ENCODE data around the gene PRICKLE4. TPM values are rescaled to one million over a fixed set of nuclear protein-coding genes. Genes with fewer than 3 reads are reported as not detected.
"Not testable (repeated sequence)": the region's sequence is repeated elsewhere in the genome, so short reads cannot be mapped to it uniquely, and the experiment has no call there.

The PRICKLE4 gene
- total RNA-seq, 1 donor from 2014 or later: 4.0 TPM

DNA sequence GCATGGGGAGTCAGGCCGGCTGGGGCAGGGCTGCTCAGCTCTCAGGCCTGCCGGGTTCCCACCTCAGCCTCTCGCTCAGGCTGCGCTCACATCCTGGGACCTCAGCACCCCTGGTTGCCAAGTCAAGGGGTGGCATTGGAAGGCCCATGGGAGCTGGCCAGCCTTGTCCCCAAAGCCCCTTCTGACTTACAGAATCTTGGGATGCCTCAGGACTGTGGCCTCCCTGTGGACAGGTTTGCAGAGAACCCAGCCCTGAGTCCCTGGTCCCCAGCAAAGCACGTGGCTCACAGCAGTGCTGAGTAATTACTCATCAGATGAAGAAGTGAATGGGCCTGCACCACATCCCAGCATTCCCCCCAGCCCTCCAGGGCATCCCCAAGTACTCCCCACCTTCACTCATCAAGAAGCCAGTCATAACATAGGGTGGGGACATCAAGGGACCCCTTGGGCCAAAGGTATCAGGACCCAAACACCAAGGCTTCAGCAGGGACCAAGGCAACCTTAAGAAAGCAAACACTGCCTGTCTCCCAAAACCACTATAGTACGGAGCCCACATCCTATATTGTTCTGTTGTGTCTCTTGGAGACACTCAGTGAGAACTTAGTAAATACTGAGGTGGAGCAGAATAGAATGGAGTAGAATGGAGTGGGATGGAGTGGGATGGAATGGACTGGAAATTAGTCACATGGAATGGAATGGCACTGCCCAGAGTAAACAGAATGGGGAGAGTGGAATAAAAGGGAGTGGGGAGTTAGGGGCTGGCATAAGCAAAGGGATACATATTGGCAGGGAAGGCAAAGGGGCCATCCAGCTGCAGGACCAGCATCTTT lies 37.0 kb upstream of the PRICKLE4 start:
- peak; percentile 9 for DNase-seq
- intact Hi-C loops (cut with DNase I): no loop called here
- no peak for ATAC-seq (ENCODE audit: poor library complexity)

DNA sequence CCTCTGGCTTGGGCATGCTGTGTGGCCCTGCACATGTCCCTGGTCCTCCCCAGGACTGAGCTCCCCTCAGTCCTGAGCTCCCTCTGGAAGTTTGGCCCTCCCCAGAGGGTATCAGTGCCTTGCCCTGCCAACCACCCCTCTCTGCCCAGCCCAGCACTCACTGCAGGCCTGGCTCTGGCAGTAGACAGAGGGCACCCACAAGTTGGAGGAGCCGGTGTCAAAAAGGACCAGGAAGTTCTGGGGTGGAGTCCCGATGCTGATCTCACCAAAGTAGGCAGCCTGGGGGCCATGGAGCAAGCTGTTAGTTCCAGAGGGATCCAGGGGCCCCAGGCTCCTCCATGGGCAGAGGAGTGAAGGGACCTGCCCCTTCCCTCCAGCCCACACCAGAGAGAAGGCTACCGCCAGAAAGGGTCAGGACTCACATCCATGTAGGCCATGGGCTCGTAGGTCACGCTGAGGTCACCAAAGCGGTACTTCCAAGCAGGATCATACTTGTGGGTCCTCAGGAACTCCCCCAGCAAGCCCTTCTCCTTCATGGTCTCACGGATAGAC lies 36.3 kb upstream of the PRICKLE4 start:
- intact Hi-C loops (cut with DNase I): no loop called here
- DNase-seq (peak; percentile 10), ATAC-seq (ENCODE audit: poor library complexity) (no peak)

DNA sequence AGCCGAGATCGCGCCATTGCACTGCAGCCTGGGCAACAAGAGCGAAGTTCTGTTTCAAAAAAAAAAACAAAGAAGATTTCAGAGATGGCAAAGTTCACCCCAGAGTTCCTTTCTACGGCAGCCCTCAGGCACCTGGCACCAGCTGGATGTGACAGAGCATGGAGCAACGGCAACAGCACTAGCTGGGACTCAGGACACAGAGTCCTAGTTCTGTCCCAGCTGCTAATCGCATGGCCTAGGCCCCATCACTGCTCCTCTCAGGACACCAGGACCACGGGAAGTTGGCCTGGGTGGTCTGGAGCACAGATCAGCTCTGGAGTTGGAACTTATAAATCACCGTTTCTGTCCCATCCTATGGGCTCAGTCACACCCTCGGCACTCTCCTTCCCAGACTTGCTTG lies 34.5 kb upstream of the PRICKLE4 start:
- ATAC-seq (ENCODE audit: poor library complexity): no peak
- intact Hi-C loops (cut with DNase I): no loop called here
- DNase-seq: peak; percentile 14

DNA sequence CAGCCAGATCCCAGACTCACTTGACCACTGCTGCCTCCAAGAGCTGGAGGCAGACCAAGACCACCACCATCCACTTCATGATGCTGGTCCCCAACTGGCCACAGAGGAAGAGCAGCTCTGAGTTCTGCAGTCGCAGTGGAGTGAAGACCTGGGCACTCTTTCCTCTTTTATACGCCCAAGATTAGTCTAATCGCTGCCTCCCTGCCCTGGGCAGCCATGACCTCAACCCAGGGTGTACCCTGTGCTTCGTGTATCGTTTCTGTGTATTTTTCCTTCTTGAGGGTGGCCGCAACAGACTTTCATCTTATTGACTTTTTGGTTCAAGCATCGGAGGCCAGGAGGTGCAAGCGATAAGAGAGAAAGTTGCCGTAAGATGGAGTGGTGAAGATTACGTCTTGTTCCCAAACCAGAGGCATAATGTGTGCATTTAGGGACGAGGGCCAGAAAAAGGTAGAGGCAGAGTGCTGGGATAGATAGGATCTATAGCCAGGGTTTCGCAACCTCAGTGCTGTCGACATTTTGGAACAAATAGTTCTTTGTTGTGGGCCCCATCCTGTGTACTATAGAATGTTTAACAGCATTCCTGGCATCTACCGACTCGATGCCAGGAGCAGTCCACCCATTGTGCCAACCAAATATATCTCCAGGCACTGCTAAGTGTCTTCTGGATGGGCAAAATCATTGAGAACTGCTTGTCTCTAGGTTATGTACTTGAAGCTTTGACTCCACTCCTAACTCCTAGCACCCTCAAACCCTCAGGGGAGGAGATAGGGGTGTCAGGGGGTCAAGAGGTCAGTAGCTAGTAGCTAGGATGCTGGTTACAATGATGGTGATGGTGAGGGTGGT lies 33.1 kb upstream of the PRICKLE4 start, which contains the start of gene PGC:
TSS of gene PGC (minus strand) at position 142 of the 846 bp plus-strand sequence. CDS start at position 79, 63 bp downstream.
- intact Hi-C loops (cut with DNase I): no loop called here
- DNase-seq: peak; percentile 1

DNA sequence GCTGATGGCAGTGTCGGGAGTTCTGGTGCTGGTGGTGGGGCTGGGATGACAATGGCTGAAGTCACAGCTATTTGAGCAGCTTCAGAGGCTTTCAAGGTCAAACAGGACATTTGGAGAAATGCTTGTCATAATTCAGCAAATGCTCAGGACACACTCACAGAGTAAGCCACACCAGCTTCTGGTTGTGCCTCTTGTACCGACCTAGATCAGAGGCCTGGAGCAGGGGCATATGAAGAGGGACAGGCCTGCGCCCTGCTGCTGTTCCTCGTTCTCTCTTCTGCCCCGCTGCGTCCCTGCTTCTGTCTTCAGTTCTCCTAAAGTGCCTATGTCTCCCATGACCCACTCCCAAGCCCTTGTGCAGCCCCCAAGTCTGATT lies 32.5 kb upstream of the PRICKLE4 start:
- intact Hi-C loops (cut with DNase I): no loop called here
- ATAC-seq (ENCODE audit: poor library complexity): no peak
- peak; percentile 3 for DNase-seq

More for the DNA sequence above, 33.1 kb upstream of the PRICKLE4 start, which contains the start of gene PGC:
- no peak for ATAC-seq (ENCODE audit: poor library complexity)

DNA sequence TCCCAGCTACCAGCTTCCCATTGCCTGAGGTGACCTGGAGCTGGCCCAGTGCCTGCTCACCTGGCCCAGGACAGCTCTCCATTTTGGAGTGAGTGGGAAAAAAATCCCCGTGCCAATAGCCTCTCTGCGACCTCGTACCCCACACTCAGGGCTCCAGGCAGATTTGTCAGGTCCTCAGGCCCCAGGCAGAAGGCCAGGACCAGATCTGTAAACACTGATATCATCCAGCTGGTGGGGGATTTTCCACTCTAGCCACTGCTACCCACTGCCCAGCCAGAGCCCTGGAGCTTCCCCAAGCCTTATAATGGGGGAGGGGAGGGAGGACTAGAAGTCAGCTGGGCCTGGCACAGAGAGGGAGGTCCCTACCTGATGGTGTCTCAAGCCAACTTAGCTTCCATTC lies 32.0 kb upstream of the PRICKLE4 start:
- DNase-seq (peak; percentile 17), ATAC-seq (ENCODE audit: poor library complexity) (no peak)
- intact Hi-C loops (cut with DNase I): no loop called here

DNA sequence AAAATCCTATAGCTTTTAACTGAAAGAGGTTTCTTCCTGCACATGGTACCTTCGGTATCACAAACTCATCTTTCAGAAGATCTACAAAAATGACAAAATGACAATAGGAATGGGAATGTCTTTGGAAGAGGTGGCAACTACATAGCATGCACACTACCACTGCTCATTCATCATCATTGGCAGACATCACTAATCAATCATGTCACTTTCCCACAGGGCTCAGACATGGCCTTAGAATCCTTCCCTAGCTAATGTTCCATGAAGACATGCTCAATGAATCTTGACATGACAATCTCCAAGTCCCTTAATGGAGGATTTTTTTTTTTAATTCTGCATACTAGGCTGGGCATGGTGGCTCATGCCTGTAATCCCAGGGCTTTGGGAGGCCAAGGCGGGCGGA lies 30.2 kb upstream of the PRICKLE4 start:
- ATAC-seq (ENCODE audit: poor library complexity) (no peak), DNase-seq (no peak)
- intact Hi-C loops (cut with DNase I): no loop called here

DNA sequence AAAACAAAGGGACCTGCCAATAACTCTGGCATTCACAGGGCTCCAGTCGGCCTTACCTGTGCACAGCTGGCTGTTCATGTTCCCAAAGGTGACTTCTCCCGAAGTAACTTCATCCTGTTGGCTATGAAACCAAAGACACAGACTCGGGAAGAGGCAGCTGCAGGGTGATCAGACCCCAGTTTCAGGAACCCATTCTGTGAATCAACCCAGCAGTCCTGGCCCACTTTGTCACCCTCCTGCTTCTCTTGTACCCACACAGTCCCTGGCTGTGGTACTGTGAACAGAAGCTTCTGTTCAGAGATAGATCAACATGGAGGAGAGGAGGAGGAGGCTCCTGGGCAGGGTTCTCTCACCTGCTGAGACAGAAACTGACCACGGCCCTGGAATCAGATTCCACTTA lies 24.7 kb upstream of the PRICKLE4 start:
- intact Hi-C loops (cut with DNase I): no loop called here
- ATAC-seq (ENCODE audit: poor library complexity) (no peak), DNase-seq (no peak)

DNA sequence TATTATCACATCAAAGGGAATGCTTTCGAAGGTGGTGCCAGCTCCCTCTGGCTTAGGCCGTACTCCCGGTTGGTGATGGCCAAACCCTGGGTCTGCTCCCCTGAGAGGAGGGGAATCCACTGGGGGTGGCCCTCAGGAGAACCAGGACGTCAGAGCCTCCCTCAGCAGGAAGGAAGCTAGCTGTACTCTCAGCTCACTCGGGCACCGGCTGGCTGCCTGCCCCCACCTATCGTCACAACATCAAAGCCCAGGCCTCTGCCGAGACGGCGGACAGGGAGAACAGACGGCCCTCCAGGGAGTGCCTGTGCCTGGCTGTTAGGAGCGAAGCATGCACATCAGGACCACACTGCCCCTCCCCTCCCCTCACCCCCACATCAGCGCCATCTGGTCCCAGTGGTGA lies 24.2 kb upstream of the PRICKLE4 start:
- DNase-seq (peak; percentile 30), ATAC-seq (ENCODE audit: poor library complexity) (no peak)
- intact Hi-C loops (cut with DNase I): no loop called here

DNA sequence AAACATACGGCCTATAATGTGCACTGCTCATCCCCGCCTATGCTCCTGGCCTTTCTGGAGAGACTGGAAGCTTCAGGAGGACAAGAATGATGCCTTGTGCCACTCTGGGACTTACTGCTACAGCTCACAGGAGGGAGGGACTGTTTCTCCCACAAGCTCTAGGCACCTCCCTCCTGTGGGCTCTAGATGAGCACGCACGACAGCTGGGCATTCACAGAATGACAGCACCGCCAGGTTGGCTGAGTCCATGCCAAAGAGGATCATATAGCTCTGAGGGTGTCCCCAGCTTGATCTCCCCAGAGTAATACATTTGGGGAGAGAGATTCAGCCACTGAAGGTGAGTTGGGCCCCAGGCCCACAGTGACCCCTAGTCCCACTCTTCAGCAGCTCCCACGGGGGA lies 23.3 kb upstream of the PRICKLE4 start:
- DNase-seq: no peak
- intact Hi-C loops (cut with DNase I): no loop called here
- ATAC-seq (ENCODE audit: poor library complexity): no peak

DNA sequence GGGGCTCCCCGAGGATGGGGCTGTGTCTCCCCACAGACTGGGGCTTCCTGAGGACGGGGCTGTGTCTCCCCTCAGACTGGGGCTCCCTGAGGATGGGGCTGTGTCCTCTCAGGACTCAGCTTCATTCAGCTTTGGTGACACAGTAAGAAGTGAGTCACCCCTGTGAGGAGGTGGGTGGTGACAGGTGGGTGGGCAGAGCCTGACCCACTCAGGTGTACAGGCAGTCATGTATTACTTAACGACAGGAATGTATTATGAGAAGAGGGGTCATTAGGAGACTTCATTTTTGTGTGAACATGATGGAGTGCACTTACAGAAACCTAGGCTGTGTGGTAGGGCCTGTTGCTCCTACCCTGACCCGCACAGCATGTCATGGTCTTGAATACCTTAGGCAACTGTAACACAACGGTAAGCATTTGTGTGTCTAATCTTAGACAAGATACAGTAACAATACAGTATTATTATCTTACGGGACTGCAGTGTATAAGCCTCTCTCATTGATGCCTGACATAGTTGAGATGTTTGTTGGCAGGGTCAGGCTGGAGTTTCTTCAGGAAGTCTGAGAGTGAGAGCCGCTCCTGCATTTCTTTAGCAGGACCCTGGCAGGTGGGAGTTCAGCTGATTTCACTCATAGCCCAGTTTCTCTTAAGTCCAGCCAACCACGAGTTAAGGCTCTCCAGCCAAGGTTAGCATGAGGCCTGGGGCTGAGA lies 22.5 kb upstream of the PRICKLE4 start:
- DNase-seq (no peak), ATAC-seq (ENCODE audit: poor library complexity) (no peak)
- intact Hi-C loops (cut with DNase I): no loop called here

DNA sequence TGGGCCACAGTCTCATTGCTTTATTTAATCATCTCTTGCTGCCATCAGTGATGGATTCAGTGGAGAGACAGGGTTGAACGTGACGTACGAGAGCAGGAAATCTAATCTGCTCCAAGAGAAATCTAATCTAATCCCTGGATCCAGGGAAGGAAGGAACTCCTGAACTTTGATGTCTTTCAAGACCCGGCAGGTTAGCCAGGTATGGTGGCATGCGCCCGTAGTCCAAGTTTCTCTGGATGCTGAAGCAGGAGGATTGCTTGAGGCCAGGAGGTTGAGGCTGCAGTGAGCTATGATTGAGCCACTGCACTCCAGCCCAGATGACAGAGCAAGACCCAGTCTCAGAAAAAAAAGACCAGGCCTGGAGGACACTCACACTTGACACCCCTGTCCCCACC lies 21.9 kb upstream of the PRICKLE4 start:
- DNase-seq: no peak
- ATAC-seq (ENCODE audit: poor library complexity): no peak
- intact Hi-C loops (cut with DNase I): no loop called here

DNA sequence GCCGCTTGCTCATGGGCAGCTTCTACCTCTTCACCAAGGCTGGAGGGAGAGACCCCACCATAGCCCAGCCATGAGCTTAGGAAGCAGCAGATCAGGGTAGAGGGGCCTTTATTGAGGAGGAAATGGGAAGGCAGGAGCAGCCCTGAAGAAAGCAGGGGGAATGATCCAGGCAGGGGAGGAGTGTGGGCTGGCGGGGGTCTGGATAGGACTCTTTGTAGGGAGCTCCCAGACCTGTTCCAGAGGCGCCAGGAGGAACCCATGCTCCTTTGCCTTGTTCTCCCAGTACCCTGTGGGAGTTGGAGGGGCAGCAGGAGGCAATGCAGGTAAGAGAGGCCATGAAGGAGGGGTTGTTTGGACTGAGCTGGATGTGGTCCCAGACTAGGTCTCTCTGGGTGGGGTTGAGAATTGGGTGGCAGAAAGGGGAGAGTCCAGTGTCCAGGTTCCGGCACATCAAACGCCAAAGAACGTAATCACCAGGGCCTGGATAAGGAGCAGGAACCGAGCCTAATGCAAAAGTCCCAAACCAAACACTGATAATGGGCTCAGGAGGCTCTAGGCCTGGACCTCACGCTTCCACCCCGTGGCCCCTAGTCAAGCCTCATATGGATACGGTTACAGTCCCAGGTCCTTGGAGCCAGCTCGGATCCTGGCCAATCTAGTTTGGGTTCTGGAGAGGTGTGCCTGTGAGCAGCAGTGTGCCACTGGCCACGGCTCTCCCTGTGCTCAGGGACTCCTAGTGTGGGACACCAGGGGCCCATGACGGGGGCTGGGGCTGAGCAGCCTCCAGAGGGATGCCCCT lies 21.3 kb upstream of the PRICKLE4 start:
- DNase-seq (no peak), ATAC-seq (ENCODE audit: poor library complexity) (no peak)
- intact Hi-C loops (cut with DNase I): no loop called here

DNA sequence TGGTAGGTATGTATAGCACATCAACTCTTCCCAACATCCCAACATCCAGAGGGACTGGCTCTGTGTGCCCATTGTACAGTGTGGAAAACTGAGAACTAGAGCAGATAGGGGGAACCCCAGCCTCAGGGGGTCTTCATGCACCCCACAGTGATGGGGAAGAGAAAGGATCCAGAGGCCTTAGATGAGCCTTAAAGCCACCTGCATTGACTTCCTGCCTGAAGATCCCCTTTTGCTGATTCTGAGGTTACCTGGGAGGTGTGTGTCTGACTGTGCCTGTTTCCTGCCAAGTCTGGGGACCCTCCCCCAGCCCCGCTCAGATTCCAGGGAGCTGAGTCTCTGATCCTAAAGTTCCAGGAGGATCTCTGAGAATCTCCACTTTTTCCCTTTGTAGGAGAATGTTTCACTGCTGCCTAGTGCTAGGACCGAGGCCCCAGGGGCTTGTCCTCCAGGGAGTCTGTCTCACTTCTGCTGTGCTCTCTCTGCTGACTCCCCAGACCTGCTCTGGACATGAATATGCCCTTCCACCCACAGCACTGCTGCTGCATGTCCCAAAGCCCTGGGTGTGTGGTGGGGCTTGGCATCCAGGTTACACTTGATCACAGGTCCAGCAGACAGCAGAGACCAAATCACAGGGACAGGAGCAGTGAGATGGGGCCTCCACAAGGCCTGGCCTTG lies 20.5 kb upstream of the PRICKLE4 start:
- DNase-seq (no peak), ATAC-seq (ENCODE audit: poor library complexity) (no peak)
- intact Hi-C loops (cut with DNase I): no loop called here

DNA sequence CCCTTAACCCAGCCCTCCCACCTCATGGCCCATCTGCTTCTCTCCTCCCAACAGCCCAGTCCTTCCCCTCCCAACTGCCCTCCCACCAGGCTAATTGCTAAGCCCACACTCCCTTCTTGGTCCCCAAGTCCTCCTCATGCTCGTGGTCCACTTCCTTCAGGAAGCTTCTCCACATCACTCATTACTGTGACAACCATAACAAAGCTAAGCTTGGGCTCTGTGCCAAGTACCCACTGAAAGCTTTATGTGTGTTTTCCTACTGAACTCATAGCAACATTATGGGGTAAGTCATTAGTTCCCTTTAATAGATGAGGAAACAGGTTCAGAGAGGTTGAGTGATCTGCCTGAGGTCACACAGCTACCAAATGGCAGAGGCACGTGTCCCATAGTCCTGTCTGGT lies 17.1 kb upstream of the PRICKLE4 start:
- DNase-seq: no peak
- intact Hi-C loops (cut with DNase I): no loop called here
- ATAC-seq (ENCODE audit: poor library complexity): no peak

DNA sequence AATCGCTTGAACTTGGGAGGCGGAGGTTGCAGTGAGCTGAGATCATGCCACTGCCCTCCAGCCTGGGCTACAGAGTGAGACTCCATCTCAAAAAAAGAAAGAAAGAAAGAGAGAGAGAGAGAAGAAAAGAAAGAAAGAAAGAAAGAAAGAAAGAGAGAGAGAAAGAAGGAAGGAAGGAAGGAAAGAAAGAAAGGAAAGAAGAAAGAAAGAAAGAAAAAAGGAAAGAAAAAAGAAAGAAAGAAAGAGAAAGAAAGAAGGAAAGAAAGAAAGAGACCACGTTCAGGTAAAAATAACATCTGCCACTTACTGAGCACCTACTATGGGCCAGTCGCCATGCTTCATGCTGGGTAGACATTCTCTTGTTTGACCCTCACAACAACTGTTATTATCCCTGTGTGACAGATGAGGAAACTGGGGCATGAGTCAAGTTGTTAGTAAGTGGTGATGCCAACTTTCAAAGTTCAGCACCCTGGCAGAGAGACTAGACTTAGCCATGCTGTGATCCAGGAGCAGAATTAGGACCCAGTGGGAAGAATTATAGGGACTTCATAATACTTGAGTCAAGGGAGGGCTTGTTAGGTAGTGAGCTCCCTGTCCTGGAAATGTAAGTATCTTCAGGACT lies 14.4 kb upstream of the PRICKLE4 start:
- intact Hi-C loops (cut with DNase I): not testable (repeated sequence)

DNA sequence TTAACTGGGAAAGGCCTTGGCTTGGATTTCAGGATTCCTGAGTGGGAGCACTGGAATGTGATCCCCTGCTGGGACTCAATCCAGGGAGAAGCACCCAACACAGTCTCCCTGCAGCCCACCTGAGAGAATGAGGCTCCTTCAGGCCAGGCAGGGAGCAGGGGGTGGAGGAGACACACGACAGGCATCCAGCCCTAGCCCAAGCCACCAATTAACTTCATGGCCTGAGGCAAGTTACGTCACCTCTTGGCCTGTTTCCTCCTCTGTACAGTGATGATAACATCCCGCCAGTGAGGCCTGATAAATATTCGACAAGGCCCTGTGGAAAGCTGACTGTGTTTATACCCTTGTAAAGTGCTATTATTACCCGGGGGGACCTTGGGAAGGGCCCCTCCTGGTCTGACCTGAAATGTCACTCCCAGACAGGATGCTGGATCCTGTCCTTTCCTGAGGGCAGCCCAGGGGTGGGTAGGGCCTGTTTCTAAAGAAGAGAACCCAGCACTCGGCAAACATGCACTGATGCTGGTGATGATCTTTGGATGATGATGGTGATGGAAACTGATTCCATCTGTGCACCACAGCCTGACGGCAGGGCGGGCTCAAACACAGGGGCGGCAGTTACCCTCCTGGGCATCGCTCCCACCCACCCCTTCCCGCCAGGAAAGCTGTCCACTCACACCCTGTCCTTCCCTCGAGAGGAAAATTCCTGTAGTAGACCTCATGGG lies 13.3 kb upstream of the PRICKLE4 start:
- peak; percentile 57 for DNase-seq
- intact Hi-C loops (cut with DNase I): no loop called here
- ATAC-seq (ENCODE audit: poor library complexity): peak; percentile 86

More for the DNA sequence above, 14.4 kb upstream of the PRICKLE4 start:
- DNase-seq: peak; percentile 4
- ATAC-seq (ENCODE audit: poor library complexity): not testable (repeated sequence)
